HUDEP-2 (cell line): Measurements from ENCODE around the gene CNN3.

Experiments
- DNase-seq, 76 experiments: peaks; one replicate each; lab custom pipeline; 2025; ENCODE audit not compliant: unreplicated experiment in 76 of 76; lab: John Stamatoyannopoulos, UW

The CNN3 gene

DNA sequence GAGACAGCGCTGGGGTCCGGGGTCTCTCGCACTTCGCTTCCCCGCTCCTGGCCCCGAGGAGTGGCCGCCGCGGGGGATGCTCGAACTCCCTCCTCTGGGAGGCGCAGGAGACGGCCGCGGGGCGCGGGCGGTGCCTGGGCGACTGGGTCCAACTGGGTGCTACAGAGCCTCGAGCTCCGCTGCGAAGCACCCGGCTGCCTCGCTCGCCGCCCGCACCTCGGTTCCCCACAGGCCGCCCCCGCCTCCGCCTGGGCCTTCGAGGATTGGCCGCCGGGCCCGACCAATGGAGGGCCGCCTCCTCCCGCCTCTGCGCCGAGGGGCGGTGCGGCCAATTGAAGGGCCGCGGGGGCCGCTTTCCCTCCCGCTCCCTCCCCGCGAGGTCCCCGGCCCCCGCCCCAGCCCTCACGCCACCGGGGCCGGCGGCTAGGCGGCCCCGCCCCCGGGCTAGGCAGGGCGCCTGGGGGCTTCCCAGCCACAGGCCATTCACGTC lies at the start of gene CNN3:
CNN3 (minus strand) TSS at position 196 of the 490 bp plus-strand sequence. CDS start 216 bp downstream, outside the sequence.
- peak in 45 of 76 experiments; percentile 2 to 73 (median 32) for DNase-seq

DNA sequence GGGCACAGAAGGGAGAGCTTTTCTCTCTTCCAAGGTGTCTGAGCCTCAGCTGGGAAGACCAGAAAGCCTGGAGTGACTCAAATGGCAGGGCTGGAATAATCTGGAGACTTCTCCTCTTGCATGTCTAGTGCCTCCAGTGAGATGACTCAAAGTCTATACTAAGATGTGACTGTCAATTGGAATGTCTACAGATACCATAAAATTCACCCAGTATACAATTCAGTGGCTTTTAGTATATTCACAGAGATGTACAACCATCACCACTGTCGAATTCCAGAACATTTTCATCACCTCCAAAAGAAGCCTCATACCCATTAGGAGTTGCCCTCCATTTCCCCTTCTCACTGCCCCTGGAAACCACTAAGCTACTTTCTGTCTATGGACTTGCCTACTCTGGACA lies 47.9 kb upstream of the CNN3 start:
- no peak for DNase-seq

DNA sequence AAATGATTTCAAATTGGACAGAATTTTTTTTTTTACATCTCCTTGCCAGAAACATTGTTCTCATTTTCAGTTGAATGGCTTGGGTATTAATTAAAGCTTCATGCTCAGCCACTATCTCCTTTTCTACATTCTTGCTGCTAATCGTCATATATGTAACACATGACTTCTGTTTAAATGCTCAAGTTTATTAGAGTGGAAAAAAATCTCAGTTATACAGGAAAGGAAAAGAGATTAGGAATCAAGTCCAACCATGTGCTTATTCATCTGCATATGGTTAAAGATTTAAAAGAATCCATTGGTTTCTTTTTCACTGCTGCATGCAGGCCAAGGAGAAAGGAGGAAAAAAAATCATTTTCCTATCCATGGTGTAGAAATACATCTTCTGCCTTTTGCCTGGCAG lies 47.3 kb upstream of the CNN3 start:
- DNase-seq, result no peak

DNA sequence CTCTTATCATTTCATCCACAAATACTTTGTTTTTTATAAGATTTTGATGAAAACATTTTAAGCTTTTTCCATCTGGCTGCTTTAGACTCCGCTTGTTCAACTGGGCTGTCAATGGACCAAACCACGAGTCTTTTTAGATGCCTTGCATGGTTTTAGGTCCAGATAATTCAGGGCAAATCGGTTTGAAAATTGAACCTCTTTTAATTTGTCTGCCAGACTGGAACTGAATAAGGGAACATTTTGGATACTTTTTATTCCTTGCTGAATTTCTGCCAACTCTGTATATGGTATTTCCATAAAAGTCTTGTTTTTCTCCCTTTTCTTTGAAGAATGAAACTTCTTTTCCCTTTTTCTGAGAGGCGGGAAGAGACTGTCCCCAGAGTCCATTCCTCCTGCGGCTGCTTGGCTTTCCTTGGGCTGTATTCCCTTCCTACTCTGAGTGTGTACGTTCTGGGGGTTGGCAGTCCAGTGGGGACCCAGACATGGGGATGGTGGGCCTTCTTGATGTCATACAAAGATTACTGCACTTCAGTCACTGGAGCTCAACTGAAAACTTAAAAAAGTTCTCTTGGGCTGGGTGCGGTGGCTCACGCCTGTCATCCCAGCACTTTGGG lies 46.5 kb upstream of the CNN3 start:
- DNase-seq, result no peak

DNA sequence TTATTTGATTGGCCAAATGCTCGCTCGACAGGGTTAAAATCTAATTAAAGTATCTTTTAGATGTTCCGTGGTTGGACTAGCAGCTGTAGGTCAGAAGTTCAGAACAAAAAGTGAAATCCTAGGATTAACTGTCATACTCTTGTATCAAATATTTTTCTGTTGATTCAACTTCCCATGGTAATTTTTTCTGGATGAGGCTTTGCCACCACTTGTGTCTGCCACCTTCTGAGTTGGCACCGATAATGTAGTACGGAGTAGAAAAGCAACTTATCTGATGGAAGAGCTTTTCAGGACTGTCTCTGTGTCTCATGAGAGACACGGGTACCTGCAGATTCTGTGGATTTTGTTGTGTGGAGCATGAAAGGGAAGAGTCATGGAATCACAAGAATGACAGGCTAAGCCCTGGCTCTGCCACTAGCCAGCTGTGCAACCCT lies 44.6 kb upstream of the CNN3 start:
- DNase-seq, result no peak

DNA sequence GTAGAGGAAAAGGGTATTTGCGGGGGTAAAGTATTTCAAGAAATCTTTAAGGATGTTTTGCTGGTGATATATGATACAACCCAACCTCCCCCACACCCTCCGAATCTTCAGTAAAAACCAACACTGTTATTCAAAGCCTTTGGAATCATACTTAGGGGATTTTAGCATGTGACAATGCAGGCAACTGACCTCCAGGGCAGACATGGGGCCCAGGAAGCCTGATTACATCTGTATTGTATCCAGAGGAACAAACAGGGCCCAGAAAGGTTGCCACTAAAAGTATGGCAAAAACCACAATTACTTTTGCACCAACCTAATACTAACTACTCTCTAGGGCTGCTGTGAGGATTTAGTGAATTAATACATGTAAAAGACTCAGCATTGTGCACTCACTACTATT lies 43.9 kb upstream of the CNN3 start:
- DNase-seq, result no peak

DNA sequence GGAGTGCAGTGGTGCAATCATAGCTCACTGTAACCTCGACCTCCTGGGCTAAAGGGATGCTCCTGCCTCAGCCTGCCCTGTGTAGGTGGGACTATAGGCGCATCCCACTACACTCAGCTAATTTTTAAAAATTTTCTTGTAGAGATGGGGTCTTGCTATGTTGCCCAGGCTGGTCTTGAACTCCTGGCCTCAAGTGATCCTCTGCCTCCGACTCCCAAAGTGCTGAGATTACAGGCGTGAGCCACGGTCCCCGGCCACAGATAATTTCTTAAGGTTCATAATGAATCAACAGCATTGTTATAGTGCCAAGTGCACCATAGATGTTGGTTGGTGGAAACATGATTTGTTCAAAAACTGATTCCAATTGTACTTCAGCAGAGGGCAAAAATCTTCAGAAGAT lies 42.2 kb upstream of the CNN3 start:
- DNase-seq, result no peak

DNA sequence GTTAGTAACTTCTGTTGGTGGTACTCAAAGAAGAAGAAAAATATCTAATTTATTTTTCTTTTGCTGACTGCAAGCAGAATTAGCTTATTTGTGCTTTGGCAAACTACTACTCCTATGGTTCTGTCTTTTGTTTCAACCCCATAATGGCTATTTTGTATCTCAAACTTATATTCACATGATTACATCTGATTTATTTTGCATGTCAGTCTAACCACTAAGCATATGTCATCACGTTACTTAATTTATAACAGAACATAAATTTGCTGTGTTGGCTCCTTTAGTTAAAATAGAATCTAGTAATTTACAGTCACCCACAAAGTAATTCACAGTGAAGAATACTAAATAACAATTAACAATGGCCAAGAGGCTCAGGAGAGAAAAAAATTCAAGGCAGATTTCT lies 39.1 kb upstream of the CNN3 start:
- no peak for DNase-seq

DNA sequence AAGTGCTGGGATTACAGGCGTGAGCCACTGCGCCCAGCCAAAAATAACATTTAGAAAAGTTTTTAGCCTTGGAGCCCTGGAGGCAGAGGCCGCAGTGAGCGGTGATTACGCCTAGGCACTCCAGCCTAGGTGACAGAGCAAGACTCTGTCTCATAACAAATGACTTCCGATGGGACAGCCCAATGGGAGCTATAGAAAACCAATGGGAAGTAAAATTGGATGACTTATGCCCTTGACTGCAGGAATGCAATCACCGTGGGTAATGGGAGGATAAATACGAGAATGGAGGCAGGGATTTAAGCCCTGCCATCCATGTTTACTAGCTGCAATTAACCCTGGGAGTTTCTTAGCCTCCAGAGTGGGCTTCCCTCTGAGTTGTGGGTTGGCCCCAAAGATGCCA lies 37.0 kb upstream of the CNN3 start:
- no peak for DNase-seq

DNA sequence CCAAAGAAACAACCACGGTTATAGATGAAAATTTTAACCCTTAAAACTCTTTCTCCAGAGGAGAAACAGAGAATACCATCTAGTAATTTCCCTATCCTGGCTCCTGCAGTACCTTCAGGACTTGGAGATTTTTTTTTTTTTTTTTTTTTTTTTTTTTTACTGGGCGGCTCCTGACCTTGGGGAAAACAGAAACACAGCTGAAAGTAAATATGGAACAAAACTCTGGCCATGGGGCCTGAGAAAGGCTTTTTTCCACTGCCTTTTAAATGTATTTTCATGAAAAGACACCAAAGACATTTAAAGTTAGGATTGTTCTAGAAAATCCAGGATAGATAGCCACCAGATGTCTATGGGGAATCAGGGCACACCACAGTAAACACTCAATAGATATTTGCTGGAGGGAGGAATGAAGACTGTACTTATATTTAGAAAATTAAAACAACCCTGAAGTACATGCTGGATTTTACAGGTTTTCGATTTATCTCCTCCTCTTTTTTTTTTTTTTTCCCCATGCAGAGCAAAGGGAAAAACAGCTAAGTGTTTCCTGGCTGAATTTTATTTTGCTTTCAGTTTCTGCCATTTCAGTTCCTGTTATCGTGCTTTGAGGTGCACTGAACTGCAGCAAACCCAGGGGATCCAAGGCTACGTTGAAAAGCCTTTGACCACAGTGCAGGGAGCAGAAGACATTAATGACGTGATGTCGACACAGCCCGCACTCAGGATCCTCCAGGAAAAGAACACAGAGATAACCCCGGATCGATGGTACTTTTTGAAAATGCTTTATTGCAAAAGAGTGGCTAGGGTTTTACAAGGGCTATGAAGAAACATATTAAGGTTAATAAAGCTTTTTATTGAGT lies 35.7 kb upstream of the CNN3 start:
- DNase-seq, result peak in 1 of 76 experiments; percentile 1

DNA sequence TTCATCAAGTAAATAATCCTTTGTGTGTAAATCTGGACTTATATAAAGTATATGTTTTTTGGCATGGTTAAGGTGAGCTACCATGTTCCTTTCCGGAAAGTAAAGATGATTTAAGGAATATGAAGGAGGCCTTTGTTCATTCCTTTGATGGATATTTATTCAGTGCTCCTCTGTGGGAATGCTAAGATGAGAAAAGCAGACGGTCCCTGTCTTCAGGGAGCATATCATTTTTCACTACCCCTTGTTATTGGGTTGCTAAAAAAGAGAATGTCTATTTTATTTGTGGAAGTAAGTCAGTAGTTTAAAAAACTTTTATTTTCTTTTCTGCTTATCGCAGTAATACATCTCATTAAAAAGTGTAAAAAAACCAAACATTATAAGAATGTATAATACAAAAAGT lies 35.1 kb upstream of the CNN3 start:
- DNase-seq, result no peak

DNA sequence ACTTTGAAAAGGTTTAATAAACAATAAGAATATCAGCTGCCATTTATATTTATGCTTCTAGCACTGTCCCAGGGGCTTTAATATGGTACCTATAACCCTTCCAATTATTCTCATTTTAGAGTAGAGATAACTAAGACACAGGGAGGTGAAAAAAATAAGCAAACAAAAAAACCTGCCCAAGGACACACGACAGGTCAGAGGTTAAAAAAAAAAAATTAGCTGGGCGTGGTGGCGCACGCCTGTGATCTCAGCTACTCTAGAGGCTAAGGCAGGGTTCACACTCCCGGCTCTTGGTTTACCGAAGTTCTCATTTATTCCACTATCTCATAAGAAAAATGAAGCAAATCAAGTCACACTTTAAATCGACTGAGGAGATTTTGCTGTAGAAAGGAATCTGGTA lies 34.7 kb upstream of the CNN3 start:
- no peak for DNase-seq

DNA sequence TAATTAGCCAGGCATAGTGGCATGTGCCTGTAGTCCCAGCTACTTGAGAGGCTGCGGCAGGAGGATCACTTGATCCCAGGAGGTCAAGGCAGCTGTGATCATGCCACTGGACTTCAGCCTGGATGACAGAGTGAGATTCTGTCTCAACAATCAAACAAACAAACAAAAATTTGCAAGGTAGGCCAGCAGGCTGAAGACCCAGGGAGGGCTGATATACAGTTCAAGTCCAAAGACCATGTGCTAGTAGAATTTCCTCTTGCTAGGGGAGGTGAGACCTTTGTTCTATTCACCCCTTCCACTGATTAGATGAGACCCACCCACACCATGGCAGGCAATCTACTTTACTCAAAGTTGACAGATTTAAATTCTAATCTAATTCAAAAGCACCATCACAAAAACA lies 31.2 kb upstream of the CNN3 start:
- no peak for DNase-seq

DNA sequence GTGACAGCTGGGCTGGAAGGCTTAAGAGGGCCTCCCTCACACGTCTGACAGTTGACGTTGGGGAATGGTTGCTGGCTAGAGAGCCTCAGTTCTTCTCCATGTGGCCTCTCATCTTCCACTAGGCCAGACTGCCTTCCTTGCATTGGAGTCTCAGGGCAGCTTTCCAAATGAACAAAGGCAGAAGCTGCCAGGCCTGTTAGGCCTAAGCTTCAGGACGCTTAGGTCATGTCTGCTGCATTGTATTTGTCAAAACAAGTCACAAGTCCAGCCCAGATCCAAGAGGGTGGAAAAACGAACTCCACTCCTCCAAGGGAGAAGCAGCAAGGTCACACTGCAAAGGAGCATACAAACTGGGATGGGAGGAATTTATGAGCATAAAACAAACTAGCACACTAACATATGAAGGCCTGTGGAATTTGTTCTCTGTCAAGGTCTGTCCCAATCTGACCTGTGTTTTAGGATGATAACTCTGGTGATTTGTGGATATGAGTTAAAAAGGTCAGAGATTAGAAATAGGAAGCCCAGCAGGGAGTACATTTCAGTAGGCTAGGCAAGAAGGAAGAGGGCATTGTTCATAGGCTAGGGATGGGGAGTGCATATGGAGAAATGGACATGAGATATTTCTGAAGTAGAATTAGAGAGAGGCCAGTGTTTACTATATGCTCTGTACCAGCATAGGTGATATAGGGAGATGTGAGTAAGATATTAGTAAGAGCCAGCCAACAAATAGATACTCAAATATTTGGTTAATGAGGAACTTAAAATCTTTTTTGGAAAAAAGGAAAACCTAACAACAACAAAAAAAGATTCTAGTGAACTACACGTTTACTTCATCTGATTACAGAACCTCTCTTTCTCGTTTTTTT lies 29.1 kb upstream of the CNN3 start:
- DNase-seq, result no peak

DNA sequence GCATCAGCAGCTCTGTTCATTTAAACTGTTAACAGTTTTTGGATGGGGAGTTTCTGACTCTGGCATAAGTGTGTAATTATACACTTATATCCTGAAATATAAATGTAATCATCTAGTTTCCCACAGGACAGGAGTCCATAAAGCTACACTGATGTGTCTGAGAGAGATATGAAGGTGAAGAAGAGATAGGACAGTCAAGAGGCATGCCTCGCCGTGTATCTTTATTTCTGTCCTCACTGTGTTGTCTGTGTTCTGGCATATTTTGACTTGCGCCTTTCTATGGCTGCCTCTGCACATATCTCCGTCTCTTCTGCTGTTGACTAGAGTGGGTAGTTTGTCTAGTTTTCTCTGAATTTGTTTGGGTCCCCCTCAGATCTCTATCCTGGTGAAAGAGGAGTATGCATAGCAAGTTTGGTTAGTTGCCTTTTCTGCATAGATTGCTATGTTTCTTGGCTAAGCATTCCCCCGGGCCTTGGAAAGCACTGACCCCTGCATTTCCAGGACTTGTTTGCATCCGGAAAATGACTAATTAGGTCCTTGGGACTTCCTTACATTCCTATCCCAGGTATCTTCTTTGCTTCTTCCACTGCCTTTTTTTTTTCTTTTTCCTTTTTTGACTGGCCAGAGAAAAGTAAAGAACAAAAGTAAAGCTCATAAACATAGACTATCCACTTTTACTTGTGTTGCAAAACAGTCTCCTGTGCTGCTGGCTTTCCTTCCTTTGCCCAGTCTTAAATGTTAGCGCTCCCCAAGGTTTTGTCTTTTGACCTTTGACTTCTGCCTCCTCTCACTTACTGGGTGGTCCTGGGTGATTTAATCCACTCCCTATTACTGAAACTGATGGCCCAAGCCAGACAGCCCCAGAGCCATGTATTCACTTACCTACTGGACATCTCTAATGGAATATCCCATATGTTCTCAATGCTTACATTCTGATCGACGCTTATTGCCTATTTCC lies 27.6 kb upstream of the CNN3 start:
- no peak for DNase-seq

DNA sequence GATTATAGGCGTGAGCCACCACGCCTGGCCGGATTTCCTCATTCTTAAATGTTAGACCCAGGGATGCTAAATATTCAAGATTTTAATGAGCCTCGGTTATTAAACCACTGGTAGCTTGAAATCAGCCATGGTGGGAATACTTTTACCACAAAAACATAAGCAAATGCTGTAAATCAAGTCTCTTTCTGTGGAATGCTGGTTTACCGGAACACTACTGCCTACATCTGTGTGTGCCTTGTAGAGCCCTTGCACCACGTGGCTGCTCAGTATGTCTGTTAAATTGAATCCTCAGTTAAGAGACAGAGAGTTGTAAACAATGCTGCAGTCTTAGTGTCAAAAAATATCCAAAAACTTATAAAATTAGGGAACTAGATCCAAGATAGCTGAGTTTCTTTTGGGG lies 26.8 kb upstream of the CNN3 start:
- DNase-seq, result no peak

DNA sequence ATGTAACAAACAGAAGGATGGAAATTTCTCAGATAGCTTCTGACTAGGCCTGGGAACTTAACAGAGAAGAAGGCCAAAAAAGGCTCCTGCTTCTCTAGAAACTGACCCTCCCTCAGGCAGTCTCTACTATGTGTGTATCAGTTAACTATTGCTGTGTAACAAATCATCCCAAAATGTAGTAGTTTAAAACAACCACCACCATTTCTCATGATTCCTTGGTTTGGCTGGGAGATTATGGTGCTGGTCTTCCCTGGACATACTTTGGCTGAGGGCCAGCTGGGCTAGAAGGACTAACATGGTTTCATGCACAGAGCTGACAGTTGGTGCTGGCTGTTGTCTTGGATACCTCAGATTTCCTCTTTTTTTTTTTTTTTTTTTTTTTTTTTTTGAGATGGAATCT lies 26.2 kb upstream of the CNN3 start:
- no peak for DNase-seq

DNA sequence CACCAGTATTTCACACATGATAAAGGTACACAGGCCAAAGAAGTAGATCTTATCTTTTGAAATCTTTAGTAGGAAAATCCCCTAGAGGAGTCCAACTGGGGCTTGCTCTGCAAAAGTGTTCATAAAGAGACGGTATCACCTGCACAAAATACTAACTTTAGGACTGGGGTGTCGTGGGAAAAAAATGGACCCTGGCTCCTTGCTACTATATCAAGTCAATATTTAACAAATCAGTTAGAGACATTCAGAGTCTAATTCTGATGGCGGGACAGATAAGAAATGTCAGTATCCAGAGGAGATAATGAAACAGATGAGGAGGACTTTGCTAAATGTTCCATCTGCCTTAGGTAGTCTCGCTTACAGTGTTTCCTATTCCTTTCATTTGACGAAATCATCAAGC lies 25.6 kb upstream of the CNN3 start:
- no peak for DNase-seq

DNA sequence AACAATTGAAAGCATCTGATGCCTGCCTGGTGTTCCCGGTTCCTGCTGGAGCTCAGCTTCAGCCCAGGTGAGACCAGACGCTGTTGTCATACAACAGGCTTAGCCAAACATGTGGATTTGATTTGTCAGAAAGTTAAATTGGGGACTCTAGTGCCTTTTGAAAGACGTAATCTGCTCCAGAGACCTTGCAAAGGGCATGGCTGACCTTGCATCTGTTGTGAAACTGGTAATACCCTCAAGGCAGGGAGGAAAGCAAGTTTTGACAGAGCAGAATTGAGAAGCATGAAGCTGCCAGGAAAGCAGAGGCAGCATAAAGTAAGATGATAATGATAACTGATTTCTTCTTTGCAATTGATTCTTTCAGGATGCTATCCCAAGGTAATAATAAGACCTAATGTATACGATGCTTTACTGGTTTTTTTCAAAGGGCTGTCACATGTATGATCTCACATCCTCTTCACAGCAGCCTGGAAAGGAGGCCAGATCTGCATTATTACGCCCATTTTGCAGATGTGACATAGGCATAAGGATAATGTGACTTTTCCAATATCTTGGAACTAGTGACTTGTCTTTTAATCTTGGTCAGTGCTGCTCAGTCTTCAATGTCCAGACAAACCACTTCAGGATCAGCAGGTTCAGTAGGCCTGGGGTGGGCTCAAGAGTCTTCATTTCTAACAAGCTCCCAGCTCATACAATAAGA lies 24.7 kb upstream of the CNN3 start:
- DNase-seq, result no peak
